HFFc6 (cell line): ENCODE data around the gene RB1. TPM values are rescaled to one million over a fixed set of nuclear protein-coding genes. Genes with fewer than 3 reads are reported as not detected.

ENCODE experiments used
- DNase-seq: peaks from one replicate; pipeline ENCODE4 v3.0.0-alpha.2; 2018
- H3K27ac Mint-ChIP-seq: 2 replicates; pipeline ENCODE4 v1.8.0; 2020; ENCODE audit warnings: mild to moderate bottlenecking, mixed read lengths
- H3K27me3 Mint-ChIP-seq: 2 replicates; pipeline ENCODE4 v1.8.0; 2021; ENCODE audit warnings: mild to moderate bottlenecking, moderate library complexity, mixed read lengths; ENCODE audit not compliant: insufficient read depth
- H3K36me3 Mint-ChIP-seq: 2 replicates; pipeline ENCODE4 v1.8.0; 2021; ENCODE audit warnings: low read depth, mixed read lengths
- H3K4me1 Mint-ChIP-seq: 2 replicates; pipeline ENCODE4 v1.8.0; 2020; ENCODE audit warnings: low read depth, mixed read lengths
- H3K4me3 Mint-ChIP-seq: 2 replicates; pipeline ENCODE4 v1.8.0; 2020; ENCODE audit warnings: mild to moderate bottlenecking, moderate library complexity, mixed read lengths
- H3K9me3 Mint-ChIP-seq: 2 replicates; pipeline ENCODE4 v1.8.0; 2020; ENCODE audit warnings: mild to moderate bottlenecking, mixed read lengths
- total RNA-seq, 6 experiments: library from RNA; stranded (reverse); fragmentation: NEBNext Ultra II Directional; extraction: Animal tissue kit (Norgen Biotek cat#: 25700); gene quantifications; 2 replicates in 1 of 6; 3 replicates in 5 of 6; pipeline ENCODE4 v1.2.3, GENCODE V29; 2021
- TF ChIP-seq, protein P1 (sequence below): fragments of 200-600 bp; sonication (generic); IDR thresholded peaks from 2 replicates; pipeline ENCODE4 v1.5.0; 2021; ENCODE audit warnings: antibody characterized with exemption, mild to moderate bottlenecking

RB1 gene
- total RNA-seq, 6 experiments from 2014 or later, result 39.2 to 50.4 (median 43.0) TPM

DNA sequence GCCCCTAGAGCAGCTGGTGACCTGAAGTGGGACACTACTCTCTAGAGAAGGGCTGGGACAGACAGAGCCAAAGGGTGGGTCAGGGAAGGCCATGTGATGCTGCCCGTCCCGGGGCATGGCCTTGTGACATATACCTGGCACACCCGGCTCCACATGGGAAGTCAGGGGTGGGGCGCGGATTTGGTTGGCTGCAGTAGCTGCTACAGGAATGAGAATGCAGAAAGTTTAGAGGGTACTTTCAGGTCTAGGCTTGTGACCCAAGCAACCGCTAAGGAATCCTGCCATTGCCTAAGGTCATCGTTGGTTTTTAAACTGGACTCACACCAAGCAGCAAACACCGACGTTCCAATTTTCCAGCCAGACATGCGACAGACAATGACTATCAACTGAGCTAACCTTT is 203.5 kb downstream of the RB1 start:
- peaks cover under 1% of the 10 kb centered on the region; the same call in 1 of the 2 replicates for H3K4me1 Mint-ChIP-seq
- TF ChIP-seq, protein P1, sequence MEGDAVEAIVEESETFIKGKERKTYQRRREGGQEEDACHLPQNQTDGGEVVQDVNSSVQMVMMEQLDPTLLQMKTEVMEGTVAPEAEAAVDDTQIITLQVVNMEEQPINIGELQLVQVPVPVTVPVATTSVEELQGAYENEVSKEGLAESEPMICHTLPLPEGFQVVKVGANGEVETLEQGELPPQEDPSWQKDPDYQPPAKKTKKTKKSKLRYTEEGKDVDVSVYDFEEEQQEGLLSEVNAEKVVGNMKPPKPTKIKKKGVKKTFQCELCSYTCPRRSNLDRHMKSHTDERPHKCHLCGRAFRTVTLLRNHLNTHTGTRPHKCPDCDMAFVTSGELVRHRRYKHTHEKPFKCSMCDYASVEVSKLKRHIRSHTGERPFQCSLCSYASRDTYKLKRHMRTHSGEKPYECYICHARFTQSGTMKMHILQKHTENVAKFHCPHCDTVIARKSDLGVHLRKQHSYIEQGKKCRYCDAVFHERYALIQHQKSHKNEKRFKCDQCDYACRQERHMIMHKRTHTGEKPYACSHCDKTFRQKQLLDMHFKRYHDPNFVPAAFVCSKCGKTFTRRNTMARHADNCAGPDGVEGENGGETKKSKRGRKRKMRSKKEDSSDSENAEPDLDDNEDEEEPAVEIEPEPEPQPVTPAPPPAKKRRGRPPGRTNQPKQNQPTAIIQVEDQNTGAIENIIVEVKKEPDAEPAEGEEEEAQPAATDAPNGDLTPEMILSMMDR, result no peak
- H3K36me3 Mint-ChIP-seq, result no peaks in the 10 kb centered on the region; the same call in 1 of the 2 replicates
- H3K4me3 Mint-ChIP-seq, result no peak overlapping the region
- no peak overlapping the region for H3K27ac Mint-ChIP-seq
- no peaks in the 10 kb centered on the region; the same call in none of the 2 replicates for H3K27me3 Mint-ChIP-seq
- DNase-seq, result no peak
- H3K9me3 Mint-ChIP-seq, result no peaks in the 10 kb centered on the region

DNA sequence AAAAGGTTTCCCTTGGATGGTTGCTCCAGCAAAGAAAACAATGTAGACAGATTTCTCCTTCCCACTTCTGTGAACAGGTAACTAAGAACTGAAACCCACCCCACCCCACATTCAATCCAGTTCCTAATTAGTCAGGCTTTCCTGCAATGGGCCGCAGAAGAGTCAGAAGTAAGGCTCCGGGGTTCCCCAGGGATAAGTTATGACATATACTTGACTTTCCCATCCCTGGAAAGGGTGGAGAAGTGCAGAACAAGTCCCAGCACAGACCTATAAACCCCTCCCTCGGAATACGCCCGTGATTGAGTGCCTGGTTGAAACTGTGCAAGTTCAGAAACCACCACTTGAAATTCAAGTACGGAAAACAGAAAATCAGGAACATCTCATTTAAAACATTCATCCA is 204.5 kb downstream of the RB1 start:
- H3K4me1 Mint-ChIP-seq, result no peaks in the 10 kb centered on the region
- no peaks in the 10 kb centered on the region; the same call in none of the 2 replicates for H3K27me3 Mint-ChIP-seq
- H3K27ac Mint-ChIP-seq, result no peak overlapping the region
- no peak for DNase-seq
- TF ChIP-seq, protein P1, result no peak
- H3K9me3 Mint-ChIP-seq, result no peaks in the 10 kb centered on the region
- H3K4me3 Mint-ChIP-seq, result no peak overlapping the region
- no peaks in the 10 kb centered on the region; the same call in 1 of the 2 replicates for H3K36me3 Mint-ChIP-seq

DNA sequence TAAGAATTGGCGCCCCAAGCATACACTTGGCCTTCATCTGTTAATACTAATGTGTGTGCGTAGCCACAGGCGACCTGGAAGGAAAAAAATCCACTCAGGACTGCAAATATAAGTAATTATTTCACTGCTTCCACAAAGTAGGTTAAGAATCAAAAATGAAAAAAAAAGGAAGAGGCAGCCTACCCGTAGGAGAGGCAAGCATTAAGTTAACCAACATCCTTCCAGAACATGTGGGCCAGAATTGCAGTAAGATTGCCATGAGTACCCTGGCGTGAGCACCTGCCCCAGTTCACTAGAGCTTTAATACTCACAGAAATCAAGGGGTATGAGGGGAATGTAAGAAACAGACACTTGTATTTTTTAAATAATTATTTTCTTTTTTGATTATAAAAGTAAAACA is 207.1 kb downstream of the RB1 start:
- TF ChIP-seq, protein P1, result no peak
- Mint-ChIP-seq H3K27me3 (no peaks in the 10 kb centered on the region; the same call in 1 of the 2 replicates), H3K9me3 (no peaks in the 10 kb centered on the region), H3K27ac (no peak overlapping the region), H3K4me1 (no peaks in the 10 kb centered on the region), H3K4me3 (no peak overlapping the region), H3K36me3 (no peaks in the 10 kb centered on the region; the same call in 1 of the 2 replicates)
- no peak for DNase-seq

DNA sequence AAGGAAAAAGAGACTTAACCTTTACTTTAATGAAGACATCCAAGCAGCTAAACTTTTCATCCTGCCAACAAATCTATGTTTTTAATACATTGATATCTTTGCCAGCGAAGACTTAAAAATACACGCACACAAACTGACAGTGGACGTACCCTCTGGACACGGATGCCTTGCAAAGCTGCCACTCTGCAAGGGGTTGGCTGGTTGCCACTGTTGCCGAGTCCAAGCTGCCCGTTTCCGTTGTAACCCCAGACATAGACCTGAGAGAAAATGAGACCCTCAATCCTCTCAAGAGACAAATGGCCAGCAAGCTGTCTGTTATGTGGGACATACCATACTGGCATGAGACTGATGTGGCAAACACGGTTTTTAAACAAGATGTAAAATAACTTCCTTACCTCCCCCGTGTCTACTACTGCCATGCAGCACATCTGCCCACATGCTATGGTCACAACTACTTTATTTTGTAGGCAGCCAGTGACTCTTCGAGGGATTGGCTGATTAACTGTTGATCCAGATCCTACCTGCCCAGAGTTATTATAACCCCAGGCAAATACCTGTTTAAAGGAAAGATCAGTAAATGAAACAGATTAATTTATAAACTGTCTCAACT is 208.2 kb downstream of the RB1 start:
- no peak for DNase-seq
- H3K27me3 Mint-ChIP-seq, result no peaks in the 10 kb centered on the region; the same call in 1 of the 2 replicates
- H3K4me3 Mint-ChIP-seq, result no peak overlapping the region
- H3K9me3 Mint-ChIP-seq, result no peaks in the 10 kb centered on the region
- 0 out of 2 replicates have a peak, but pooled peaks cover 4% of the 10 kb centered on the region for H3K36me3 Mint-ChIP-seq
- H3K27ac Mint-ChIP-seq, result no peak overlapping the region
- TF ChIP-seq, protein P1, result no peak
- no peaks in the 10 kb centered on the region for H3K4me1 Mint-ChIP-seq

DNA sequence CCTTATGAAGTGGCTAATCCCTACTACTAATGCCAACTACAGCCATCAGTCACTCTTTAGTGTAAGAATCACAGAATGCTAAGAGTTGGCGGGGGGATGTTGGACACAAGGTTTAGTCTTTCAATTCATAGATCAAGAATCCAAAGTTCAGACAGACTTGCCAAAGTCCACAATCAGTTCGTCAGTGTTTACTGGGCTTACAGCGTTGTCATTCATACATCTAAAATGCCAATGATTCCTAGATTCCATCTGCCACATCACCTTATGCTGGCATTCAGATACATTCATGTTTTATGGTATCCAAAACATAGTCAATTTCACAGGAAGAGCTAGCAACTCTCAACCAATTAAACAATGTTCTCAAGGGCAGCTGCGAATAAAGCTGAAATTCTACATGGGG is 211.2 kb downstream of the RB1 start:
- H3K4me1 Mint-ChIP-seq, result no peaks in the 10 kb centered on the region
- DNase-seq, result no peak
- H3K27me3 Mint-ChIP-seq, result no peaks in the 10 kb centered on the region
- H3K36me3 Mint-ChIP-seq, result 0 out of 2 replicates have a peak, but pooled peaks cover 4% of the 10 kb centered on the region
- H3K9me3 Mint-ChIP-seq, result no peaks in the 10 kb centered on the region
- no peak overlapping the region for H3K4me3 Mint-ChIP-seq
- H3K27ac Mint-ChIP-seq, result no peak overlapping the region
- TF ChIP-seq, protein P1, result no peak
